SH-SY5Y (cell line): ENCODE results near the gene TNFSF18.

Experiments used
- GATA2 ChIP-seq: IDR thresholded peaks from 2 replicates; pipeline ENCODE4 v1.6.1; 2011; ENCODE audit warnings: mild to moderate bottlenecking, low read depth, low read length
- GATA3 ChIP-seq: IDR thresholded peaks from 2 replicates; pipeline ENCODE4 v1.6.1; 2011; ENCODE audit warnings: low read depth, mild to moderate bottlenecking, low read length, moderate library complexity

DNA sequence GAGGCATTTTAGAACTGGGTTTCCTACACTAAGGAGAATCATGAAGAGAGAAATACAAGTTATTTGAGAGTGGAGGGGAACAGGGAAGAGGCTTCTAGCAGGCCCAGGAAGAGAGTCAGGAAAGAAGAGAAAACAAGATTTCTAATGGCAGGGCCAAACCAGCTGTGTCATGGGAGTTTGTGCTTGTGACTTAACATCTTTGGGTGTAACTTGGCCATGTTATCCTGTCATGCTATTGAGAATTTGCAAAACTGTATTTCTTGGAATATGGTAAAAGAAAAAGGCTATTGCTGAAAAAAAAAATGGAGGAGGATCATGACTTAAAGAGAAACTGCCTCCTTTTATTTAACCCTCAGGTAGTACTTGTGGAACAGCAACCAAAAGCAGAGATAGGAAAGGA is 47.4 kb upstream of the TNFSF18 start:
- TF ChIP-seq GATA2 (no peak), GATA3 (no peak)
